H1 (cell line): ENCODE data around the gene STAMBP. TPM values are rescaled to one million over a fixed set of nuclear protein-coding genes. Genes with fewer than 3 reads are reported as not detected.
A peak's percentile ranks its signal among the peaks of the same experiment; 100 is the strongest.

Experiments used
- CTCF ChIA-PET: fragments of 300-600 bp; sonication (Branson Sonifier 250); formaldehyde crosslinking; loops from one replicate; lab custom pipeline; 2021; ENCODE audit not compliant: partially characterized antibody; lab: Charles Lee
- POLR2A ChIA-PET: fragments of 300-600 bp; sonication (Branson Sonifier 250); formaldehyde crosslinking; loops from one replicate; lab custom pipeline; 2021; ENCODE audit warnings: inconsistent platforms; ENCODE audit not compliant: partially characterized antibody; lab: Charles Lee
- DNase-seq, 2 experiments: peaks; one replicate each; pipeline versions ENCODE4 v3.0.0 to v3.0.0-alpha.2; 2010 to 2022; ENCODE audit warnings: low spot score in 2 of 2, low read depth in 1 of 2, mixed read lengths in 1 of 2
- FAIRE-seq: peaks from 2 replicates; lab custom pipeline; 2011; peaks lifted over from hg19 to GRCh38; lab: Jason Lieb, UNC
- H2AFZ ChIP-seq: 2 replicates; pipeline ENCODE4 v1.8.1; 2012; ENCODE audit warnings: low read length, inconsistent platforms
- H2AK5ac ChIP-seq: 2 replicates; pipeline ENCODE4 v1.6.1; 2013; ENCODE audit warnings: low read depth, low read length
- H2BK120ac ChIP-seq: replicated peaks from 2 replicates; pipeline ENCODE3; 2013; ENCODE audit warnings: low read depth, low read length, inconsistent platforms
- H2BK12ac ChIP-seq: 2 replicates; pipeline ENCODE4 v1.6.1; 2013; ENCODE audit warnings: low read depth, low read length
- H2BK15ac ChIP-seq: 2 replicates; pipeline ENCODE4 v1.6.1; 2013; ENCODE audit warnings: low read length
- H2BK20ac ChIP-seq: 2 replicates; pipeline ENCODE4 v1.6.1; 2013; ENCODE audit warnings: low read length
- H2BK5ac ChIP-seq: 2 replicates; pipeline ENCODE4 v1.6.1; 2013; ENCODE audit warnings: low read depth, low read length
- H3K14ac ChIP-seq: 2 replicates; pipeline ENCODE4 v1.6.1; 2013; ENCODE audit warnings: inconsistent platforms; ENCODE audit not compliant: insufficient read length
- H3K18ac ChIP-seq: 2 replicates; pipeline ENCODE4 v1.6.1; 2013; ENCODE audit warnings: low read length; ENCODE audit errors: extremely low read depth
- H3K23ac ChIP-seq: 2 replicates; pipeline ENCODE4 v1.6.1; 2013; ENCODE audit warnings: inconsistent platforms; ENCODE audit not compliant: insufficient read length
- H3K23me2 ChIP-seq: 2 replicates; pipeline ENCODE4 v1.6.1; 2013; ENCODE audit warnings: low read depth, low read length
- H3K27ac ChIP-seq: 2 replicates; pipeline ENCODE4 v1.6.1; 2011; ENCODE audit warnings: low read depth, low read length, inconsistent platforms
- H3K27me3 ChIP-seq, 4 experiments: replicated peaks in 1 of 4; 1 replicate in 1 of 4; 2 replicates in 3 of 4; pipeline versions ENCODE4 v1.6.1 to v1.8.1; 2011 to 2013; ENCODE audit warnings: low read length in 3 of 4, mild to moderate bottlenecking in 3 of 4, inconsistent platforms in 2 of 4, mixed read lengths in 2 of 4, moderate library complexity in 1 of 4; ENCODE audit not compliant: control insufficient read depth in 3 of 4, insufficient read depth in 3 of 4; ENCODE audit errors: extremely low read depth in 1 of 4
- H3K36me3 ChIP-seq, 4 experiments: 2 replicates each; pipeline versions ENCODE4 v1.6.1 to v1.8.1; 2011 to 2013; ENCODE audit warnings: mild to moderate bottlenecking in 4 of 4, low read length in 3 of 4, moderate library complexity in 2 of 4, control low read depth in 1 of 4, inconsistent platforms in 1 of 4; ENCODE audit not compliant: insufficient read depth in 4 of 4, control insufficient read depth in 2 of 4
- H3K4ac ChIP-seq: replicated peaks from 2 replicates; pipeline ENCODE3; 2013; ENCODE audit warnings: low read length, low read depth, mixed read lengths, inconsistent platforms; ENCODE audit not compliant: insufficient read length
- H3K4me1 ChIP-seq, 4 experiments: replicated peaks in 1 of 4; 1 replicate in 1 of 4; 2 replicates in 3 of 4; pipeline versions ENCODE4 v1.6.1 to v1.8.1; 2011 to 2013; ENCODE audit warnings: low read length in 3 of 4, inconsistent platforms in 2 of 4, mixed read lengths in 1 of 4; ENCODE audit not compliant: insufficient read depth in 4 of 4, control insufficient read depth in 3 of 4
- H3K4me2 ChIP-seq, 2 experiments: 2 replicates each; pipeline versions ENCODE4 v1.6.1 to v1.8.1; 2011 to 2013; ENCODE audit warnings: low read depth in 2 of 2, low read length in 2 of 2, control low read depth in 1 of 2, inconsistent platforms in 1 of 2, mild to moderate bottlenecking in 1 of 2; ENCODE audit not compliant: insufficient read depth in 1 of 2
- H3K4me3 ChIP-seq, 4 experiments: fragments of 200-600, 300-600 bp in 1 of 4; sonication (generic), shearing (Covaris generic), sonication (Bioruptor Twin) in 1 of 4; 2 replicates each; pipeline versions ENCODE4 v1.5.1 to v1.8.1; 2011 to 2016; ENCODE audit warnings: low read length in 4 of 4, low read depth in 3 of 4, control low read depth in 2 of 4, inconsistent platforms in 2 of 4, mild to moderate bottlenecking in 2 of 4, mixed read lengths in 1 of 4, moderate library complexity in 1 of 4; ENCODE audit not compliant: insufficient read depth in 2 of 4; ENCODE audit errors: extremely low read depth in 1 of 4
- H3K56ac ChIP-seq: replicated peaks from 2 replicates; pipeline ENCODE3; 2013; ENCODE audit warnings: low read depth, mild to moderate bottlenecking, mixed read lengths, low read length, inconsistent platforms; ENCODE audit not compliant: insufficient read length
- H3K79me1 ChIP-seq: 2 replicates; pipeline ENCODE4 v1.6.1; 2013; ENCODE audit warnings: low read depth, low read length, control low read depth
- H3K79me2 ChIP-seq, 2 experiments: 2 replicates each; pipeline versions ENCODE4 v1.6.1 to v1.8.1; 2012 to 2013; ENCODE audit warnings: low read length in 2 of 2, mild to moderate bottlenecking in 2 of 2, inconsistent platforms in 1 of 2; ENCODE audit not compliant: insufficient read depth in 2 of 2, control insufficient read depth in 1 of 2
- H3K9ac ChIP-seq, 4 experiments: replicated peaks in 1 of 4; 1 replicate in 1 of 4; 2 replicates in 3 of 4; pipeline versions ENCODE4 v1.6.1 to v1.8.1; 2011 to 2013; ENCODE audit warnings: low read depth in 3 of 4, low read length in 3 of 4, control low read depth in 2 of 4, mild to moderate bottlenecking in 2 of 4, moderate library complexity in 2 of 4, inconsistent platforms in 1 of 4; ENCODE audit errors: extremely low read depth in 1 of 4
- H3K9me3 ChIP-seq, 2 experiments: 2 replicates each; pipeline versions ENCODE4 v1.6.1 to v1.8.1; 2012 to 2013; ENCODE audit warnings: mild to moderate bottlenecking in 2 of 2, moderate library complexity in 2 of 2, control low read depth in 1 of 2, inconsistent platforms in 1 of 2, low read depth in 1 of 2, low read length in 1 of 2, mixed read lengths in 1 of 2; ENCODE audit not compliant: insufficient read depth in 2 of 2
- H4K20me1 ChIP-seq, 2 experiments: replicated peaks in 1 of 2; 2 replicates each; pipeline versions ENCODE3 to v1.8.1; 2011 to 2013; ENCODE audit warnings: inconsistent platforms in 2 of 2, low read length in 2 of 2, mild to moderate bottlenecking in 1 of 2; ENCODE audit not compliant: insufficient read depth in 2 of 2, control insufficient read depth in 1 of 2
- H4K5ac ChIP-seq: 2 replicates; pipeline ENCODE4 v1.6.1; 2013; ENCODE audit warnings: low read length, low read depth, mixed read lengths, inconsistent platforms; ENCODE audit not compliant: insufficient read length
- H4K8ac ChIP-seq: 2 replicates; pipeline ENCODE4 v1.8.0; 2013; ENCODE audit warnings: mild to moderate bottlenecking, moderate library complexity, low read length, inconsistent platforms; ENCODE audit not compliant: insufficient read depth; ENCODE audit errors: extremely low read depth
- H4K91ac ChIP-seq: replicated peaks from 2 replicates; pipeline ENCODE3; 2013; ENCODE audit warnings: low read length, mixed read lengths, inconsistent platforms; ENCODE audit not compliant: insufficient read length
- RAD21 ChIP-seq, 2 experiments: IDR thresholded peaks in 1 of 2; conservative IDR thresholded peaks in 1 of 2; 2 replicates each; pipeline ENCODE4 v1.6.1; 2011; ENCODE audit warnings: low read depth in 2 of 2, low read length in 2 of 2, improper control_type of control experiment in 1 of 2, inconsistent platforms in 1 of 2, mild to moderate bottlenecking in 1 of 2, moderate library complexity in 1 of 2
- TAF1 ChIP-seq: IDR thresholded peaks from 2 replicates; pipeline ENCODE4 v1.6.1; 2011; ENCODE audit warnings: mild to moderate bottlenecking, low read depth, low read length
- WGBS, 2 experiments: shearing (Covaris generic) in 1 of 2; methylation state at CpG; one replicate each; pipeline versions ENCODE4 v1.1.6 to v1.1.7; 2013 to 2015; ENCODE audit warnings: low lambda C conversion rate in 2 of 2, mixed read lengths in 2 of 2, inconsistent platforms in 1 of 2, low coverage in 1 of 2, missing lambda C conversion rate in 1 of 2; ENCODE audit not compliant: insufficient replicate concordance in 2 of 2, insufficient coverage in 1 of 2, insufficient read length in 1 of 2; ENCODE audit errors: extremely low coverage in 1 of 2, missing lambda C conversion rate in 1 of 2; 5-methylcytosine and 5-hydroxymethylcytosine counted together
- polyA plus RNA-seq, 7 experiments: library from polyadenylated mRNA; depleted of rRNA in 3 of 7; stranded (reverse) in 5 of 7; unstranded in 2 of 7; fragments of >200 nt in 5 of 7; fragments of 200-250 nt in 2 of 7; gene quantifications; 1 replicate in 5 of 7; 2 replicates in 1 of 7; 4 replicates in 1 of 7; pipeline versions ENCODE4 v1.2.1 to v1.2.3, GENCODE V29; 2011 to 2013; ENCODE audit warnings: missing spikeins in 2 of 7, mixed read lengths in 2 of 7
- total RNA-seq: library from RNA; stranded (reverse); fragmentation: NEBNext Ultra II Directional; extraction: Animal tissue kit (Norgen Biotek cat#: 25700); gene quantifications from 2 replicates; pipeline ENCODE4 v1.2.1, GENCODE V29; 2021

STAMBP gene
- total and polyA plus RNA-seq, 2 of the 8 experiments (the other 6 are each of a cell fraction or from before 2014, with no cell fraction given), result 35.8 to 49.7 TPM

DNA sequence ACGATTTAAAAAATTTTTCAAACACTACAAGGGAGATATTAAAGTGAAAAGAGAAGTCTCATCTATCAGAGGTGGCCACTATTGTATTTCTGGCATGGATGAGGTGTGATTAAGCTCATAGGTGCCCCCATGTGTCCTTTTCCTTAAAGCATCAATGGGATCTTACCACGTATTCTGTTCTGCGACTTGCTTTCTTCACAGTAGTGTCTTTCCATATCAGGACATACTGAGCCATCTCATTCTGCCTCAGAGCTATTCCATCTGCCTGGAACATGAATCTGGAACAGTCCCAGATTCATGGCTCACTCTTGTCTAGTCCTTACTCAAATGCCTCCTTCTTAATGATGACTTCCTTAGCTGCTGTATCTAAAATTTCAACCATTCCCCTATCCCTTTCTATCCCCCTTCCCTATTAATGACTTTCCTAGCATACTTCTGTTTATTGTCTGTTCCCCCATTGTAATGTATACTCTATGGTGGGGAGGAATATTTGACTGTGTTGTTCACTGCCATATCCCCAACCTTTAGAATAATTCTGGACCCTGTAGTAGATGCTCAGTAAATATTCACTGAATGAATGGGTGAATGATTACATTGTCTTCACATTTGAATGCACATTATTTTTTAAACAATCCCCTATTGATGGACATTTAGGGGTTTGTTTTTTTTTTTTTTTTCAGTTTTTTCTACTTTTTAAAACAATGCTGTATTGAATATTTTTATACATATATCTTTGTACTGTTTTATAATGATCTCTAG is 11.1 kb downstream of the STAMBP start:
- no peak for TF ChIP-seq TAF1
- TF ChIP-seq RAD21 (IDR thresholded peaks at IDR 0.05 in 1 of 2, conservative IDR thresholded peaks at IDR 0.05 in 1 of 2; ENCODE audit: low read depth in 2 of 2, low read length in 2 of 2), result peak in 1 of 2 experiments; percentile 12; a peak in 1 of 4 replicates
- ChIA-PET POLR2A (interaction anchor here (1.2 to 1.3 kb wide), 2 partner anchors 15 to 24 kb away, joined by 3 read pairs; no protein-coding TSS in a partner anchor), CTCF (interaction anchor here (0.5 to 3.4 kb wide), 4 partner anchors 12 to 422 kb away, joined by 3 to 31 read pairs (median 9); partner anchors contain the start of gene STAMBP)
- no peak overlapping the region for H3K56ac ChIP-seq
- H3K27me3 ChIP-seq, result no peaks in the 10 kb centered on the region
- H3K9me3 ChIP-seq, result no peaks in the 10 kb centered on the region
- H3K23me2 ChIP-seq, result no peaks in the 10 kb centered on the region
- peaks cover 0 to 5% of the 10 kb centered on the region in 2 experiments; a peak in 1 of 4 replicates for H3K79me2 ChIP-seq
- H3K36me3 ChIP-seq, result peaks cover 0 to 23% (median 7%) of the 10 kb centered on the region in 4 experiments; a peak in 6 of 8 replicates
- FAIRE-seq, result no peak
- no peak overlapping the region for H4K8ac ChIP-seq
- peaks cover 3% of the 10 kb centered on the region; the same call in 1 of the 2 replicates for H3K79me1 ChIP-seq
- no peak overlapping the region for H4K91ac ChIP-seq
- H3K23ac ChIP-seq, result no peak overlapping the region
- H3K18ac ChIP-seq, result no peak overlapping the region
- H2AK5ac ChIP-seq, result no peak overlapping the region
- H3K14ac ChIP-seq, result no peak overlapping the region
- H3K27ac ChIP-seq, result no peak overlapping the region
- H3K4me1 ChIP-seq, result no peaks in the 10 kb centered on the region
- H2BK20ac ChIP-seq, result no peak overlapping the region
- H2BK5ac ChIP-seq, result no peak overlapping the region
- WGBS, 2 experiments, result 88% methylated on average over 3 of the region's 3 CpGs; no CpG with 5 or more reads in 1 of the 2 experiments
- no peak overlapping the region for H3K4ac ChIP-seq
- no peak overlapping the region for H2BK12ac ChIP-seq
- H2BK120ac ChIP-seq, result no peak overlapping the region
- H3K4me3 ChIP-seq, result no peak overlapping the region
- H3K9ac ChIP-seq, result no peak overlapping the region
- H3K4me2 ChIP-seq, result no peak overlapping the region
- no peak overlapping the region for H2AFZ ChIP-seq
- no peak overlapping the region for H2BK15ac ChIP-seq
- no peak overlapping the region for H4K5ac ChIP-seq
- DNase-seq, result no peak
- peaks cover 2 to 4% of the 10 kb centered on the region in 2 experiments for H4K20me1 ChIP-seq
